Measurements from ENCODE around the gene TWIST1.

The TWIST1 gene

DNA sequence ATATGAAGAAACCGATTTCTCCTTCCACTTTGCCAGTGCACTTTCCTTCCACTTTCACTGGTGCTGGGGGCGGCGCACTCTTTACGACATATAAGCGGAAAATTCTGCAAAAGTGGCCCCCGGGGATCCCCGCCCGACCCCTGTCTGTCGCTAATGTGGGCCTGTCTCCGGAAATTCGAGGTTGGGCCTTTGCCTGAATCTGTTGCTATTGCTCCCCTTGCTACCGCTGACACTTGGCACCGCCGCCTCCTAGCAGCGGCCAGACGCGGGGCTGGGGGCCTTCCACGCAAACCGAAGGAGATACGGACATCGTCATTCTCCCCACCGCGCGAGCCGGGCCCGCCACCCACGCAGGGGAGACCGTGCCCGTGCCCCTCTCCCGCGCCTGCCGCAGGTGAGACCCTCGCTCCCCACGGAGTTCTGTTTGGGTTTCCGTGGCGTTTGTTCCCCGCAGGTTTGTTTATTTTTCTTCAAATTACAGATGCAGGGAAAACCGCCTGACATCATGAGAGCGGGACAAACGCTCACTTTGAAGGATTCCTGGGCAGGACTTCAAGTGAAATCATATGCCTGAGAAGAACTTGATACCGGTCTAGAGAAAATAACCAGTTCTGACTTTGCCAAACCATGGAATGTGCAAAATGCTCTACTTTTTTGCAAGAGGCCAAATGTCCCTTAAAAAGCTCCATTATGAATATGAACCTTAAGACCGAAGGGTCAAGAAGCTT lies 5.0 kb downstream of the TWIST1 start:
- H3K4me3 ChIP-seq (ENCODE audit: low read depth, low read length): no peak overlapping the region
- TF ChIP-seq, protein P1, sequence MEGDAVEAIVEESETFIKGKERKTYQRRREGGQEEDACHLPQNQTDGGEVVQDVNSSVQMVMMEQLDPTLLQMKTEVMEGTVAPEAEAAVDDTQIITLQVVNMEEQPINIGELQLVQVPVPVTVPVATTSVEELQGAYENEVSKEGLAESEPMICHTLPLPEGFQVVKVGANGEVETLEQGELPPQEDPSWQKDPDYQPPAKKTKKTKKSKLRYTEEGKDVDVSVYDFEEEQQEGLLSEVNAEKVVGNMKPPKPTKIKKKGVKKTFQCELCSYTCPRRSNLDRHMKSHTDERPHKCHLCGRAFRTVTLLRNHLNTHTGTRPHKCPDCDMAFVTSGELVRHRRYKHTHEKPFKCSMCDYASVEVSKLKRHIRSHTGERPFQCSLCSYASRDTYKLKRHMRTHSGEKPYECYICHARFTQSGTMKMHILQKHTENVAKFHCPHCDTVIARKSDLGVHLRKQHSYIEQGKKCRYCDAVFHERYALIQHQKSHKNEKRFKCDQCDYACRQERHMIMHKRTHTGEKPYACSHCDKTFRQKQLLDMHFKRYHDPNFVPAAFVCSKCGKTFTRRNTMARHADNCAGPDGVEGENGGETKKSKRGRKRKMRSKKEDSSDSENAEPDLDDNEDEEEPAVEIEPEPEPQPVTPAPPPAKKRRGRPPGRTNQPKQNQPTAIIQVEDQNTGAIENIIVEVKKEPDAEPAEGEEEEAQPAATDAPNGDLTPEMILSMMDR (IDR thresholded peaks at IDR 0.05; ENCODE audit: low read depth, low read length): no peak

- no peak overlapping the region for H3K4me3 ChIP-seq (ENCODE audit: low read depth, low read length)
- TF ChIP-seq, protein P1 (IDR thresholded peaks at IDR 0.05; ENCODE audit: low read depth, low read length): no peak
Measured at GRCh38 chr7:19111474-19112273, 5.8 kb downstream of the TWIST1 start.

DNA sequence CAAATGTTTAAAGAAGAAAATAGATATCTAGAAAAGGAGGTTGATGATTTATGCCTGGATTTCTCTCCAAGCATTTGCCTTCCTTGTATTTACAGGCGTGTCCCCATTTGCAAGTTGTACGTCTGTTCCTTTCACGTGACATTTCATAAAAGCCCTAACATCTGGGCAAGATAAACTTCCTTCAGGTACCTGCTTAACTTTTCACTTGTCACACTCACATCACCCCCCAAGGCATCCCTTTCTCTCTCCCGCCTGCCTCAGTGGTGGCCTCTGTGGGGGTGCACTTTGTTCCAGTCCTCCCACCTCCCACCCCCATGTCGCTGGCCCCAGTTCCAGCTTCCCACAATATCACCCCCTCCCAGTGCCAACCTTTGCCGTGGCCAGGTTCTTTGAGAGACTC lies 6.7 kb downstream of the TWIST1 start:
- TF ChIP-seq, protein P1 (IDR thresholded peaks at IDR 0.05; ENCODE audit: low read depth, low read length): no peak
- H3K4me3 ChIP-seq (ENCODE audit: low read depth, low read length): no peak overlapping the region

DNA sequence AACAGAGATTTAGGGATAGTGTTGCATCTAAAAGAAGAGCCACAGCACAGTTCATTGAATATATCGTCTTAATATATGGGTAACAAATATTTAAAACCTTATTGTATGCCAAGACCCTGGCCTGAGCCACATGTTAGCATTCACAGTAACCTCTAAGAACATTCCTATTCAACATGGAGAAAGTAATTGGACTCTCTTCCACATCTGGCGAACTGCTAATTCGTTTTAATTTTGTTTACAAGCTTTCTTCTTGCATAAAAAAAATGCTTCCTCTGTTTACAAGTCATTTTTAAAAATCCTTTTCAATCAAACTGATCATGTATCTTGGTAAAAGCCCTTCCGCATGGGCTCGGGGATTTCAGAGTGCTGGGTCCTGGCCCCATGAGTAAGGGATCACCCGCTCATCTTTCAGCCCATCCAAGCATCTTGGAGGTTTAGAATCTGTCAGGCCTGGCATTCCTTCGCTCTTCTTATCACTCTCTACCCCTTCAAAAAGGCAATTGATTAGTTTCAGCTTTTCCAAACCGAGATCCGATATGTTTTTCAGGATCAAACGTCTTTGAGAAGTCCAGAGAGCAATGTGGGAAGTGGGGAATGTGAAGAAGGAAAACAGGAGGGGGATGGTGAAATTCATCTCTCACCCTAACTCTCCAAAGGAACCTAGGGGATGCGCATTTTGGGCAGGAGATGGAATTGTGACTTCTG lies 7.3 kb downstream of the TWIST1 start:
- H3K4me3 ChIP-seq (ENCODE audit: low read depth, low read length): no peak overlapping the region
- TF ChIP-seq, protein P1 (IDR thresholded peaks at IDR 0.05; ENCODE audit: low read depth, low read length): no peak

DNA sequence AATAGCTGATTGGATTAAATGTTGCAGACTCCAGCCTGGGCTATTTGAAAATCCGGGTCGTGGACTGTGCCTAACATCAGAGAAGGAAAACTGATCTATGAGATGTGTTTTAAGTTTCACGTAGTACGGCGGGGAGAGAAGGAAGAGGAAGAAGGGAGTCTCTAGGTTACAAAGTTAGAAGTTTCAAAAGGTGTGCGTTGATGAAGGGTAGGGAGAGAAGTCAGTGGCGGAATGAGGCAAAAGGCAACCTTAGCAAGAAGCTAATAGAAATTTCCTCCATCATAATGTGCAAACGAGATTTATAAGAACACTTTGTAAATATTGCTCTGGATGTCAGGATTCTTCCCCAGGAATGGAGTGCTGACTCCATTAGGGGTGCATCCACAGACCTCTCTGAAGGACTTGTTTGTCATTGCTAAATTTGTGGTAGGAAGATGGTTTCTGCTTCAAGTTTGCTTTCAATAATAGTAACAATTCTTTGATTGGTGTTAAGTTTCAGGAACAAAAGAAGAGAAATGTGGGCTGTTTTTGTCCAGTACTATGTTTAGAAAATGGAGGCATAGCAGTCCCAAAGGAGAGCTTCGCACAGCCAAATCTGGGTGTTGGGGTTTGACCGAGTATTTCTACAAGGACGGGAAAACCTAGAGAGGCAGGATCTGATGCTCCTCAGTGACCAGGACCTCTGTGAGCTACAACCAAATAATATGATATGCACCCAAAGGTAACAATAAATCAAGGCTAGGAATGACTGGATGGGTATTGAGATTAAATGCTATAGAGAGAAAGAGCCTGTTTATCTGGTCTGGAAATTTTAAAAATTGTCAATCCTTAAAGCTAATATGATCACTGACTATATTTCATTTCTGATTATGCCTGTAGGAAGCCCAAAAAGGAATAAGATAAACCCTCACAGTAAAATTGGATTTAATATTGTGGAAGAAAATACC lies 8.2 kb downstream of the TWIST1 start:
- TF ChIP-seq, protein P1 (IDR thresholded peaks at IDR 0.05; ENCODE audit: low read depth, low read length): no peak
- H3K4me3 ChIP-seq (ENCODE audit: low read depth, low read length): no peak overlapping the region

DNA sequence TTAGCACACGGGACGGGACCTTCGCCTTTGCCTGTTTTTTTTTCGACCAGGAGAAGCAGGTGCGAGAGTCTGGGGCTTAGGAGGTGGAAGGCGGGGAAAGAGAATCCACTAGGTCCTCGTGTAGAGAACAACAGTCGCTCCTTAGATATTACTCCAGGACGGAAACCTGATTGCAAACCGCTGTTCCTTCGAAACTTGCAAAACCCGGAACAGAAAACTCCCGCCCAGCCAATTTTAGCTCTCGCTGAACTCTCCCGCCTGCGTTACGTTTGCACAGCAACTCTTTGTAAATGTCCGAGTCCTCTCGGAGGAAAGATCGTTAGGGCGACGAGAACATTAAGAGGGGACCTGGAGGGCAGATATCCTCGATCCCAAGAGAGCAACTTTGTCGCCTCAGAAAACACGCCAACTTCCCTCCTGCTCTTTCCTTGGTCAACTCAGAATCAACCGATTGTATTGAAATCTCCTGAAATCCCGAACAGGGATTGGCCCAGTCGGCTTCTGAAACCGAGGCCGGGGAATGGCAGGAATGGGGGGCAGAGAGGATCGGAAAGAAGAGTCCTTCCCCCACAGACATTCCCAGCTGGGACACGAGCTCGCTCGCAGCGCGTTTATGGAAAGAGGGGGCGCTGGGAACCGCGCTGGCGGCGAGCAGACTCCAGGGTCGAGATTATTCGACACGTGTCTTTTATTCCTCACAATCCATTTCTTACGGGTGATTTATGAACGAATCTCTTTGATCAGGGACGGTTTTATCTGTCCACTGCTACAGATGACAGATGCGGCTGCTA lies 9.9 kb downstream of the TWIST1 start:
- TF ChIP-seq, protein P1 (IDR thresholded peaks at IDR 0.05; ENCODE audit: low read depth, low read length): no peak
- peak overlapping the region; percentile 63 for H3K4me3 ChIP-seq (ENCODE audit: low read depth, low read length)

All from WI38 (cell line).